T-cell (primary cell): Measurements from ENCODE around the gene POC1B. TPM values are rescaled to one million over a fixed set of nuclear protein-coding genes. Genes with fewer than 3 reads are reported as not detected.

Source experiments
- ATAC-seq, 4 experiments: fragments of 200-7000 bp in 3 of 4; fragments of 150-1000 bp in 1 of 4; cut with Tn5 transposase; replicated peaks in 1 of 4; 1 replicate in 3 of 4; 2 replicates in 1 of 4; pipeline ENCODE4 v1.10.0; 2021; ENCODE audit warnings: moderate library complexity in 3 of 4, mild to moderate bottlenecking in 2 of 4, moderate number of reproducible peaks in 1 of 4
- CTCF ChIA-PET, 2 donors: fragments of 300-600 bp; sonication (Branson Sonifier 250); formaldehyde crosslinking; loops; one replicate each; lab custom pipeline; 2022; ENCODE audit warnings: antibody characterized with exemption in 2 of 2; lab: Charles Lee
- POLR2A ChIA-PET, 2 donors: fragments of 300-600 bp; sonication (Branson Sonifier 250); formaldehyde crosslinking; loops; one replicate each; lab custom pipeline; 2022; ENCODE audit warnings: antibody characterized with exemption in 2 of 2; lab: Charles Lee
- DNase-seq, 35 experiments: peaks; one replicate each; pipeline versions ENCODE4 v3.0.0 to v3.0.0-alpha.2; 2013 to 2023
- H3K27ac ChIP-seq: one replicate; pipeline ENCODE4 v1.5.1; 2013; ENCODE audit warnings: low read length
- H3K27me3 ChIP-seq, 2 experiments: replicated peaks in 1 of 2; 1 replicate in 1 of 2; 2 replicates in 1 of 2; pipeline versions ENCODE4 v1.6.1 to v1.7.0; 2013; ENCODE audit warnings: low read length in 1 of 2, mixed read lengths in 1 of 2; ENCODE audit not compliant: control insufficient read depth in 2 of 2, insufficient read depth in 2 of 2; ENCODE audit errors: extremely low read depth in 1 of 2
- H3K36me3 ChIP-seq, 2 donors: 1 replicate in 1 of 2; 2 replicates in 1 of 2; pipeline versions ENCODE4 v1.6.1 to v1.7.0; 2013; ENCODE audit warnings: low read length in 1 of 2; ENCODE audit not compliant: control insufficient read depth in 2 of 2, insufficient read depth in 1 of 2; ENCODE audit errors: extremely low read depth in 1 of 2
- H3K4me1 ChIP-seq, 2 experiments: 1 replicate in 1 of 2; 2 replicates in 1 of 2; pipeline versions ENCODE4 v1.6.1 to v1.7.0; 2013; ENCODE audit warnings: low read length in 2 of 2, mixed read lengths in 1 of 2; ENCODE audit not compliant: insufficient read depth in 2 of 2, control insufficient read depth in 1 of 2; ENCODE audit errors: extremely low read depth in 1 of 2
- H3K4me3 ChIP-seq, 2 donors: 1 replicate in 1 of 2; 2 replicates in 1 of 2; pipeline versions ENCODE4 v1.5.1 to v1.7.0; 2013; ENCODE audit warnings: mild to moderate bottlenecking in 2 of 2, low read length in 1 of 2, moderate library complexity in 1 of 2; ENCODE audit not compliant: control insufficient read depth in 1 of 2; ENCODE audit errors: extremely low read depth in 1 of 2
- H3K9me3 ChIP-seq: 2 replicates; pipeline ENCODE4 v1.7.0; 2013
- H3K27ac Mint-ChIP-seq, 2 donors: one replicate each; pipeline ENCODE4 v1.8.0; 2020 to 2021; ENCODE audit warnings: mild to moderate bottlenecking in 2 of 2, mixed read lengths in 2 of 2
- H3K27me3 Mint-ChIP-seq, 2 donors: one replicate each; pipeline ENCODE4 v1.8.0; 2021 to 2022; ENCODE audit warnings: mixed read lengths in 2 of 2
- H3K36me3 Mint-ChIP-seq: one replicate; pipeline ENCODE4 v1.8.0; 2021; ENCODE audit warnings: mixed read lengths
- H3K4me1 Mint-ChIP-seq, 3 donors: one replicate each; pipeline ENCODE4 v1.8.0; 2020 to 2022; ENCODE audit warnings: mixed read lengths in 3 of 3, mild to moderate bottlenecking in 1 of 3
- H3K4me3 Mint-ChIP-seq, 3 donors: one replicate each; pipeline ENCODE4 v1.8.0; 2020 to 2022; ENCODE audit warnings: mild to moderate bottlenecking in 3 of 3, mixed read lengths in 3 of 3, moderate library complexity in 3 of 3
- H3K9me3 Mint-ChIP-seq, 3 donors: one replicate each; pipeline ENCODE4 v1.8.0; 2020 to 2022; ENCODE audit warnings: mixed read lengths in 3 of 3
- WGBS: methylation state at CpG from one replicate; pipeline ENCODE4 v1.1.5; 2013; ENCODE audit warnings: missing lambda C conversion rate; ENCODE audit not compliant: insufficient coverage; 5-methylcytosine and 5-hydroxymethylcytosine counted together
- total RNA-seq, 35 experiments: library from RNA in 6 of 35; stranded (reverse) in 6 of 35; fragments of 120-200 nt in 1 of 35; gene quantifications; one replicate each; pipeline versions ENCODE4 v1.2.1 to v1.2.4 and lab custom pipeline; 2013 to 2026

The POC1B gene
- total RNA-seq (10 to 100 TPM; 17.2 to 25.5 (median 18.9) TPM), total RNA-seq (lab: John Stamatoyannopoulos, UW) (15.5 to 34.2 (median 25.7) reads per million in 29 experiments)
- total RNA-seq (2013), result 40.2 TPM

DNA sequence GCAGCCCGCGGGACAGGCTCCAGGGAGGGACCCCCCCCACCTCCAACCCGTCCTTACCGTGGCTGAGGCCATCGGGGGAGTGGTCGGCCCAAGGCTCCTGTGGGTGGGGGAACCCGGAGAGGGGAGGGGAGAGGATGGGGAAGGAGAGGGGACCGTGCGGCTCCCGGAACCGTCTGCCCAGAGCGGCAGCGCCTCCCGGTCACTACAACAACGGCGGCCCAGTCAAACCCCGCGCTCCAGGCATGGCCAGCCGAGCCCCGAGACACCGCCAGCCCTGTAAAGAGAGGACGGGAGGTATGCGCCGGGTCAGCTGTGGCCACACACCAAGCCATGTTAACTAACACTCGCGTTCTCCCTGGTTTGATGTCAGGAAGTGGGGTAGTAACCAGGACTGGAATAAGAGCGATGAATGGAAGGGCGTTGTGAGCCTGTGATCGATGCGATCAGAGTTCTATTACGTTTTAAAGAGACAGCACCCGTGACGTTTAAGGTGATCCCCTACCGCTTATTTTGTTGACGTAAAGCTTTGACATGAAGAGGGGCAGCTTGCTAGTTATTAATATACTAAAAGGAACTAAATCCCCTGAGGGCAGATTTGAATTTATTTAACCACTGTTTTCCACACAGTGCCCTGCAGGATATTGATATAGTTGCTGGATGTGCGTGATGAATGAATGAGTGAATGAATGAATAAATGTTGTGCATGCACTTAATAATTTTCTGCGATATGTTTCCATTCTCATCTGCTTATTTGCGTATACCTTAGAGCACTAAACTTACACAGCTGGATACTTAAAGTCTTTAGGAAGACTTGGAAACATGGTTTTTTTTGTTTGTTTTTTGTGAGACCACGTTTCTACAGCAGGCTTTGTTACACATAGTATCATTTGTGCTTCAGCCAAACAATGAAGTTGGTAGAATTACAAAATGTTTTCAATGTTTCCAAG, at the start of gene POC1B:
Gene POC1B (minus strand): TSS at position 224 of the 947 bp plus-strand sequence. CDS start 152 bp downstream, at position 72.
- DNase-seq (peak; percentile 18 to 78 (median 40)), ATAC-seq (peak; percentile 50 to 62 (median 60))
- CTCF ChIA-PET, result interaction anchor here (0.7 to 6.5 kb wide), 7 partner anchors 13 to 539 kb away, joined by 3 to 41 read pairs (median 3); no protein-coding TSS in a partner anchor
- H3K4me3 ChIP-seq, result peak within 1 kb of the TSS; percentile 85 to 89
- peaks cover 41 to 55% (median 52%) of the 10 kb centered on the region in 3 donors for H3K4me1 Mint-ChIP-seq
- peak within 1 kb of the TSS; percentile 89 to 90 for H3K27ac Mint-ChIP-seq
- WGBS, result 2% methylated on average over 9 of the region's 39 CpGs
- H3K27me3 Mint-ChIP-seq, result no peaks in the 10 kb centered on the region
- peaks cover 8 to 23% of the 10 kb centered on the region in 2 experiments for H3K4me1 ChIP-seq
- H3K27ac ChIP-seq, result peak within 1 kb of the TSS; percentile 81
- no peaks in the 10 kb centered on the region for H3K27me3 ChIP-seq
- no peaks in the 10 kb centered on the region for H3K36me3 ChIP-seq
- POLR2A ChIA-PET, result interaction anchor here (0.5 to 0.7 kb wide), 2 partner anchors 154 to 647 kb away, joined by 3 read pairs; no protein-coding TSS in a partner anchor
- no peaks in the 10 kb centered on the region for H3K9me3 ChIP-seq
- peaks cover 24% of the 10 kb centered on the region for H3K36me3 Mint-ChIP-seq
- H3K9me3 Mint-ChIP-seq, result no peaks in the 10 kb centered on the region
- peak within 1 kb of the TSS; percentile 90 to 95 (median 95) for H3K4me3 Mint-ChIP-seq

DNA sequence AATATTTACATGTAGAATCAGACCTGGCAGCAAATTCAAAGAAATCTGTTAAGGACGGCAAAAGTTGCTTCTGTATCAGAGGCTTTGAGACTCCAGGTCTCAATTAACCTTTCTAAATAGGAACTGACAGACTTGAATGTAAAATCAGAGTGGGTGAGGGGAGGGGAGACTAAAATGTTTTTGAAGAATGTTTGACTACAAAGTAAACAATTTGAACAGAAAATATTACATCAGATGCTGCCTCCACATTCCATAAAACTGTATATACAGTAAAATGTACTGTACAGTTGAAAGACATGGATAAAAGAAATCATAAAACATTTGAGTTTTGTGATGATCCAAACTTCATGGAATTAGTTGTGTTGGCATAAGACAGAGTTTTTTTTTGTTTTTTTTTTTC, 49.5 kb upstream of the POC1B start:
- no peak overlapping the region for H3K4me3 Mint-ChIP-seq
- H3K36me3 Mint-ChIP-seq, result no peaks in the 10 kb centered on the region
- Histone ChIP-seq H3K4me1 (no peaks in the 10 kb centered on the region), H3K4me3 (no peak overlapping the region), H3K27ac (no peak overlapping the region), H3K27me3 (no peaks in the 10 kb centered on the region), H3K9me3 (no peaks in the 10 kb centered on the region), H3K36me3 (no peaks in the 10 kb centered on the region)
- ATAC-seq, result no peak
- POLR2A ChIA-PET, result interaction anchor here in 1 of 2 donors (0.6 kb wide), 2 partner anchors 21 to 28 kb away, joined by 4 read pairs; no protein-coding TSS in a partner anchor
- CTCF ChIA-PET, result interaction anchor here in 1 of 2 donors (0.6 to 0.9 kb wide), 2 partner anchors 18 to 528 kb away, joined by 3 to 4 read pairs; no protein-coding TSS in a partner anchor
- no peaks in the 10 kb centered on the region for H3K27me3 Mint-ChIP-seq
- H3K27ac Mint-ChIP-seq, result no peak overlapping the region
- no peak for DNase-seq
- WGBS, result no CpG with 5 or more reads among the region's 1 CpG
- peaks cover 0 to 4% (median 0%) of the 10 kb centered on the region in 3 donors for H3K4me1 Mint-ChIP-seq
- no peaks in the 10 kb centered on the region for H3K9me3 Mint-ChIP-seq

DNA sequence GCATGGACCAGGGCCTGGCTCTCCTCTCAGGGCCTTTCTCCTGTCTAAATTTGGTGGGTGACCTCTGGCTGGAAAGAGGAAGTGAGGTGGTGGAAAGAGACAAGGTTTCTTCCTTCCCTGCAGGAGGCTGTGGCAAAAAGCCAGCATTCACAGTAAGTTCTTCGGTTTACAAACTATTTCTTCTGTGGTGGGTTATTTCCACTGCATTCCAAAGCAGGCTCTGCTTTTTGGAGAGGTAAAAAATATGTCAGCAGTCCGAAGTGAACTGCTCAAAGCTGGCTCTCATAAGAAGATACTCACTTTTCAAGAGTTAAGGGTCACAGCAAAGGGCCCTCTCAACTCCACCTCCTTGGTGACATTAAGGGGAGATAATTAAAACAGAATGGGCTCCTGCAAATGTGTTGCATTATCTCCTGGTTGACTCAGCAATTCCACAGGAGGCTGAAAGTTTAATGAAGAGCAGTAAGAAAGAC, 48.9 kb upstream of the POC1B start:
- no peaks in the 10 kb centered on the region for H3K9me3 Mint-ChIP-seq
- no peaks in the 10 kb centered on the region for H3K4me1 ChIP-seq
- H3K4me1 Mint-ChIP-seq, result peaks cover 0 to 4% (median 0%) of the 10 kb centered on the region in 3 donors
- DNase-seq (no peak), ATAC-seq (no peak)
- POLR2A ChIA-PET, result no interaction called here
- no peak overlapping the region for H3K27ac ChIP-seq
- H3K27ac Mint-ChIP-seq, result no peak overlapping the region
- no peaks in the 10 kb centered on the region for H3K36me3 ChIP-seq
- CTCF ChIA-PET, result no interaction called here
- WGBS, result no CpG with 5 or more reads among the region's 2 CpGs
- no peaks in the 10 kb centered on the region for H3K27me3 Mint-ChIP-seq
- no peaks in the 10 kb centered on the region for H3K27me3 ChIP-seq
- no peaks in the 10 kb centered on the region for H3K36me3 Mint-ChIP-seq
- no peak overlapping the region for H3K4me3 Mint-ChIP-seq
- no peak overlapping the region for H3K4me3 ChIP-seq
- no peaks in the 10 kb centered on the region for H3K9me3 ChIP-seq

DNA sequence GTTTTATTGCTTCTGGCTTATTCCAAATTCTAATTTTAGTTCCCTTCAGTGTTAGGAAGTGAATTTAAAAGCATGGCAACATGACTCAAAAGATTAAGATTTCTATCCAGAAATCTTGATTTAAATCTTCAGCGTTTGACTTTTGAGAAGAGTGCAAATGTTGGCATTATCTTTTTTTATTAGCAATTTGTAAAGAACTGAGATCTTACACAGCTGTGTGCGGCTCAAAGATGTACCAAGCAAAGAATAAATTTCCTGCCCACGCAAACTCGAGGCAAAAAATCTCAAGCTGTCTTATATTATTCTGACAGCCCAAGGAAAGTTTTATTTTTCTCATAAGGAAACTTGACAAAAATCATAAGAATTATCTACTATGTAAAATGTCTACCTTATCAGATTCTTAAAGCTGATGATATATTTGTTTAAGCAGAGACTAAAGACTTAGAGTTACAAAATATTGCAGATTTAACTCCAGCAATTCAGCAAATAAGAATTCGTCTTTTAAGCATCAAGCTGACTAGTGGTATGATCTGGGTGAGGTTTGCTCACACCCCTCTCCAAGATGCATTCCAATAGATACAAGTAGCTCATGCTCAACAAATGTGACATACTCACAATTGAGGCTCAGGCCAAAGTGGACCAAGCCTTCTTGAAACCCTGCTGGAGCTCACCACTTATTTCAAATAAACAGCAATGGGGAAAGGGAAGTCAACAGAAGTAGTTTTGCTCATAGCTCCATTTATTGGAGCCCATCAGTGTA, 47.4 kb upstream of the POC1B start:
- POLR2A ChIA-PET, result no interaction called here
- Histone ChIP-seq H3K4me3 (no peak overlapping the region), H3K4me1 (no peaks in the 10 kb centered on the region), H3K27me3 (no peaks in the 10 kb centered on the region), H3K36me3 (no peaks in the 10 kb centered on the region), H3K9me3 (no peaks in the 10 kb centered on the region), H3K27ac (no peak overlapping the region)
- no peak for ATAC-seq
- Mint-ChIP-seq H3K27ac (no peak overlapping the region), H3K4me3 (no peak overlapping the region), H3K27me3 (no peaks in the 10 kb centered on the region), H3K36me3 (peaks cover 3% of the 10 kb centered on the region), H3K9me3 (no peaks in the 10 kb centered on the region), H3K4me1 (peaks cover 0 to 4% (median 0%) of the 10 kb centered on the region in 3 donors)
- 100% methylated on average over 1 of the region's 5 CpGs for WGBS
- no peak for DNase-seq
- CTCF ChIA-PET, result no interaction called here

DNA sequence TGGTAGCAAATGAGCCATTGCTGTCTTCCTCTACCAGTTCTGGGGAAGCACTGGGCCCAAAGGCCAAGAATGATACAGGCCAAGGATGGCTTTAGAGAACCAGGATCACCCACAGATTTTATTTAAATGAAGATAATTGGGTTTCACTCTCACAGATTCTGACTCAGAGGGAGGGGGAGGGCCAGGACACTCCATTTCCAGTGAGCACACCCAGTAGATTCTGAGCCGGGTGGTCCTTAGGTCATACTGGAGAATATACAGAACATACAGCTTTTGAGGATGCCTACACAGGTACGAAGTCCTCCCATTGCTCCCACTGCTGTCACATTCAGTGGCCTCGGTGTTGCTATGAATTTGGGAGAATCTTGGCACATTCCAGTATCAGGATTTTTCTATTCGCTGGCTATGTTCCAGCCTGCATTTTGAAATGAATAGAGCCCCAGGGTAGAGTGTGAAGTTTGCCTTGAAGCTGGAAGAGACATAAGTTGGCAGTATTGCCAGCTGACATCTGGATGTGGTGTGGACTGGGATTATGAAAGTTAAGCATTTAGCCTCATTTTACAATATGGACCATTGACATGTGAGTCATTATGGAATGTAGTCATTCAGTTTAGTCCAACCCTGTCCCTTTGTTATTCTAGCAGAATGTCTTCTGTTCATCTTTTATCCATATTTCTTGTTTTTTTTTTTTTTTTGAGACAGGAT, 45.8 kb upstream of the POC1B start:
- Histone ChIP-seq H3K9me3 (no peaks in the 10 kb centered on the region), H3K4me1 (no peaks in the 10 kb centered on the region), H3K27me3 (no peaks in the 10 kb centered on the region), H3K4me3 (no peak overlapping the region), H3K27ac (no peak overlapping the region), H3K36me3 (no peaks in the 10 kb centered on the region)
- Mint-ChIP-seq H3K9me3 (no peaks in the 10 kb centered on the region), H3K27me3 (no peaks in the 10 kb centered on the region), H3K36me3 (peaks cover 3% of the 10 kb centered on the region), H3K27ac (no peak overlapping the region), H3K4me3 (no peak overlapping the region), H3K4me1 (peaks cover 0 to under 1% (median 0%) of the 10 kb centered on the region in 3 donors)
- no peak for DNase-seq
- 100% methylated on average over 2 of the region's 4 CpGs for WGBS
- ChIA-PET POLR2A (no interaction called here), CTCF (no interaction called here)
- no peak for ATAC-seq
